HEK293 (cell line): Measurements from ENCODE around the gene GJD3.

Experiments used
- CTCF ChIA-PET: fragments of 350-600 bp; formaldehyde crosslinking; extraction: SDS; loops from one replicate; lab custom pipeline; 2021; ENCODE audit warnings: antibody characterized with exemption; lab: Yijun Ruan, JAX
- POLR2A ChIA-PET: fragments of 300-600 bp; formaldehyde crosslinking; extraction: SDS; loops from one replicate; lab custom pipeline; 2020; ENCODE audit warnings: antibody characterized with exemption, inconsistent platforms; lab: Yijun Ruan, JAX
- H3K27ac ChIP-seq: fragments of 200-500 bp; sonication (Bioruptor generic); 2 replicates; pipeline ENCODE4 v1.5.1; 2014; ENCODE audit warnings: low read depth, low read length, control low read depth, inconsistent platforms; ENCODE audit errors: extremely low read depth
- H3K36me3 ChIP-seq, 2 experiments: fragments of 200-500 bp in 1 of 2; sonication (Bioruptor generic) in 1 of 2; 1 replicate in 1 of 2; 2 replicates in 1 of 2; pipeline ENCODE4 v1.5.1; 2014 to 2017; ENCODE audit warnings: inconsistent platforms in 2 of 2, low read length in 2 of 2; ENCODE audit not compliant: control insufficient read depth in 2 of 2, insufficient read depth in 1 of 2
- H3K4me1 ChIP-seq: fragments of 200-500 bp; sonication (Bioruptor generic); 2 replicates; pipeline ENCODE4 v1.5.1; 2014; ENCODE audit warnings: mild to moderate bottlenecking, low read length, inconsistent platforms; ENCODE audit not compliant: control insufficient read depth, insufficient read depth
- H3K4me3 ChIP-seq: 2 replicates; pipeline ENCODE4 v1.5.1; 2011; ENCODE audit warnings: low read depth, mild to moderate bottlenecking, control low read depth, low read length, moderate library complexity
- H3K9me3 ChIP-seq: fragments of 200-500 bp; sonication (Bioruptor generic); 2 replicates; pipeline ENCODE4 v1.5.1; 2014; ENCODE audit warnings: low read depth, low read length, inconsistent platforms; ENCODE audit not compliant: control insufficient read depth, insufficient read depth
- GLI4 ChIP-seq: fragments of 450-650 bp; formaldehyde crosslinking; IDR thresholded peaks from 2 replicates; pipeline ENCODE4 v1.5.1; 2016; ENCODE audit warnings: missing biosample characterization, missing genetic modification characterization
- MEIS1 ChIP-seq: sonication (generic); formaldehyde crosslinking; IDR thresholded peaks from 2 replicates; pipeline ENCODE4 v1.8.1; 2022; ENCODE audit warnings: missing genetic modification reagents, mild to moderate bottlenecking, borderline replicate concordance
- OSR2 ChIP-seq: fragments of 450-650 bp; formaldehyde crosslinking; IDR thresholded peaks from 2 replicates; pipeline ENCODE4 v1.5.1; 2016; ENCODE audit warnings: missing biosample characterization, missing genetic modification characterization
- PRDM10 ChIP-seq: fragments of 450-650 bp; formaldehyde crosslinking; IDR thresholded peaks from 2 replicates; pipeline ENCODE4 v1.5.1; 2016; ENCODE audit warnings: missing biosample characterization, missing genetic modification characterization
- ZFP69B ChIP-seq: fragments of 450-650 bp; formaldehyde crosslinking; IDR thresholded peaks from 2 replicates; pipeline ENCODE4 v1.5.1; 2016; ENCODE audit warnings: missing biosample characterization, missing genetic modification characterization
- ZNF133 ChIP-seq: fragments of 450-650 bp; formaldehyde crosslinking; IDR thresholded peaks from 2 replicates; pipeline ENCODE4 v1.5.1; 2016; ENCODE audit warnings: missing biosample characterization, missing genetic modification characterization
- ZNF140 ChIP-seq: fragments of 450-650 bp; formaldehyde crosslinking; IDR thresholded peaks from 2 replicates; pipeline ENCODE4 v1.5.1; 2016; ENCODE audit warnings: missing biosample characterization, missing genetic modification characterization
- ZNF221 ChIP-seq: fragments of 450-650 bp; formaldehyde crosslinking; IDR thresholded peaks from 2 replicates; pipeline ENCODE4 v1.5.1; 2017; ENCODE audit warnings: missing biosample characterization, missing genetic modification characterization, borderline replicate concordance
- ZNF266 ChIP-seq: fragments of 450-650 bp; formaldehyde crosslinking; IDR thresholded peaks from 2 replicates; pipeline ENCODE4 v1.5.1; 2016; ENCODE audit warnings: missing biosample characterization, missing genetic modification characterization, low read depth
- ZNF426 ChIP-seq: fragments of 450-650 bp; formaldehyde crosslinking; IDR thresholded peaks from 2 replicates; pipeline ENCODE4 v1.5.1; 2017; ENCODE audit warnings: missing biosample characterization, missing genetic modification characterization, mild to moderate bottlenecking, inconsistent platforms, moderate library complexity
- ZNF473 ChIP-seq: fragments of 450-650 bp; formaldehyde crosslinking; IDR thresholded peaks from 2 replicates; pipeline ENCODE4 v1.5.1; 2017; ENCODE audit warnings: missing biosample characterization, missing genetic modification characterization
- ZNF510 ChIP-seq: fragments of 450-650 bp; formaldehyde crosslinking; IDR thresholded peaks from 2 replicates; pipeline ENCODE4 v1.5.1; 2018; ENCODE audit warnings: mild to moderate bottlenecking, missing genetic modification characterization, missing biosample characterization; ENCODE audit not compliant: insufficient replicate concordance
- ZNF560 ChIP-seq: fragments of 450-650 bp; formaldehyde crosslinking; IDR thresholded peaks from 2 replicates; pipeline ENCODE4 v1.5.1; 2017; ENCODE audit warnings: missing biosample characterization, missing genetic modification characterization, borderline replicate concordance
- ZNF654 ChIP-seq: fragments of 450-650 bp; formaldehyde crosslinking; IDR thresholded peaks from 2 replicates; pipeline ENCODE4 v1.5.1; 2016; ENCODE audit warnings: low read depth, missing biosample characterization, missing genetic modification characterization
- ZNF830 ChIP-seq: fragments of 450-650 bp; IDR thresholded peaks from 2 replicates; pipeline ENCODE4 v1.5.0; 2018; ENCODE audit warnings: missing biosample characterization, missing genetic modification characterization, low read depth, mild to moderate bottlenecking, moderate library complexity
- ZNF837 ChIP-seq: fragments of 450-650 bp; formaldehyde crosslinking; IDR thresholded peaks from 2 replicates; pipeline ENCODE4 v1.5.1; 2016; ENCODE audit warnings: missing biosample characterization, missing genetic modification characterization

Gene GJD3

GRCh38 chr17:40358323-40359038 lies 6.1 kb downstream of the GJD3 start (continued):
- TF ChIP-seq MEIS1 (CRISPR knock-in tag), result no peak
- TF ChIP-seq ZNF830 (tag by site-specific recombination), result no peak
- peak; percentile 15; the same call in 1 of the 2 replicates for TF ChIP-seq PRDM10
- peak; percentile 93 for TF ChIP-seq ZNF654 (tag by site-specific recombination)
- 0 out of 2 replicates have a peak, but pooled peaks have one; percentile 7 for TF ChIP-seq ZNF221 (tag by site-specific recombination)
- TF ChIP-seq ZNF473 (tag by site-specific recombination), result no peak

- peaks cover 6 to 25% of the 10 kb centered on the region in 2 experiments; a peak in 2 of 3 replicates for H3K36me3 ChIP-seq
- H3K27ac ChIP-seq, result no peak overlapping the region
- H3K4me3 ChIP-seq, result no peak overlapping the region
- H3K9me3 ChIP-seq, result no peaks in the 10 kb centered on the region
- CTCF ChIA-PET, result interaction anchor here (0.6 to 16.1 kb wide), 25 partner anchors 9 to 297 kb away, joined by 3 to 453 read pairs (median 4); partner anchors contain the start of gene RARA
- no peaks in the 10 kb centered on the region for H3K4me1 ChIP-seq
- POLR2A ChIA-PET, result interaction anchor here (0.5 to 1.5 kb wide), 5 partner anchors 43 to 673 kb away, joined by 3 to 5 read pairs (median 4); partner anchors contain the start of gene TOP2A
- TF ChIP-seq ZNF560 (tag by site-specific recombination) (no peak), ZNF133 (tag by site-specific recombination) (no peak), ZFP69B (tag by site-specific recombination) (no peak), ZNF837 (tag by site-specific recombination) (no peak), ZNF426 (tag by site-specific recombination) (no peak), GLI4 (tag by site-specific recombination) (no peak), ZNF266 (tag by site-specific recombination) (no peak), ZNF140 (no peak), OSR2 (no peak), ZNF510 (tag by site-specific recombination) (no peak)
Observed at GRCh38 chr17:40356990-40357881, 7.3 kb downstream of the GJD3 start.
